Measurements from ENCODE around the gene USP51.

- TF ChIP-seq CTCF (IDR thresholded peaks at IDR 0.05) = peak in 1 of 7 experiments; percentile 19
- no peak for TF ChIP-seq POLR2AphosphoS5 (IDR thresholded peaks at IDR 0.05)
Observed at GRCh38 chrX:55450259-55450658, 39.4 kb downstream of the USP51 start.
